ENCODE measurements around the gene NOD2.

Gene NOD2

GRCh38 chr16:50667497-50668367 is 25.7 kb upstream of the NOD2 start:
- in situ Hi-C loops (cut with MboI; ENCODE audit: low pct_unique_long_range_greater_than_20kb, low sequenced_read_pairs), result loop anchor here (25.0 kb wide), 1 partner anchor 280 kb away; no protein-coding TSS in a partner anchor
- peak; percentile 30 for DNase-seq

- DNase-seq, result no peak
- in situ Hi-C loops (cut with MboI; ENCODE audit: low pct_unique_long_range_greater_than_20kb, low sequenced_read_pairs), result loop anchor here (25.0 kb wide), 1 partner anchor 281 kb away; no protein-coding TSS in a partner anchor
Measured at GRCh38 chr16:50668368-50669008, 24.9 kb upstream of the NOD2 start.

- no peak for DNase-seq
- in situ Hi-C loops (cut with MboI; ENCODE audit: low pct_unique_long_range_greater_than_20kb, low sequenced_read_pairs), result loop anchor here (25.0 kb wide), 1 partner anchor 282 kb away; no protein-coding TSS in a partner anchor
Measured at GRCh38 chr16:50669741-50670140, 23.7 kb upstream of the NOD2 start.

- no peak for DNase-seq
Measured at GRCh38 chr16:50670476-50670875, 22.9 kb upstream of the NOD2 start.

GRCh38 chr16:50671644-50672260 is 21.7 kb upstream of the NOD2 start:
- peak; percentile 83 for DNase-seq
- in situ Hi-C loops (cut with MboI; ENCODE audit: low pct_unique_long_range_greater_than_20kb, low sequenced_read_pairs), result loop anchor here (25.0 kb wide), 1 partner anchor 284 kb away; no protein-coding TSS in a partner anchor

More at GRCh38 chr16:50670476-50670875, 22.9 kb upstream of the NOD2 start:
- in situ Hi-C loops (cut with MboI; ENCODE audit: low pct_unique_long_range_greater_than_20kb, low sequenced_read_pairs), result loop anchor here (25.0 kb wide), 1 partner anchor 283 kb away; no protein-coding TSS in a partner anchor

GRCh38 chr16:50673496-50674275 is 19.7 kb upstream of the NOD2 start:
- no peak for DNase-seq
- in situ Hi-C loops (cut with MboI; ENCODE audit: low pct_unique_long_range_greater_than_20kb, low sequenced_read_pairs), result loop anchor here (25.0 kb wide), 1 partner anchor 286 kb away; no protein-coding TSS in a partner anchor

GRCh38 chr16:50674831-50675230 is 18.6 kb upstream of the NOD2 start:
- DNase-seq, result no peak
- in situ Hi-C loops (cut with MboI; ENCODE audit: low pct_unique_long_range_greater_than_20kb, low sequenced_read_pairs), result loop anchor here (25.0 kb wide), 1 partner anchor 288 kb away; no protein-coding TSS in a partner anchor

GRCh38 chr16:50675686-50676610 is 17.5 kb upstream of the NOD2 start:
- in situ Hi-C loops (cut with MboI; ENCODE audit: low pct_unique_long_range_greater_than_20kb, low sequenced_read_pairs), result no loop called here
- no peak for DNase-seq

- no peak for DNase-seq
- in situ Hi-C loops (cut with MboI; ENCODE audit: low pct_unique_long_range_greater_than_20kb, low sequenced_read_pairs), result no loop called here
Measured at GRCh38 chr16:50676684-50677225, 16.7 kb upstream of the NOD2 start.

GRCh38 chr16:50677351-50677750 is 16.1 kb upstream of the NOD2 start:
- in situ Hi-C loops (cut with MboI; ENCODE audit: low pct_unique_long_range_greater_than_20kb, low sequenced_read_pairs), result no loop called here
- DNase-seq, result no peak

- in situ Hi-C loops (cut with MboI; ENCODE audit: low pct_unique_long_range_greater_than_20kb, low sequenced_read_pairs), result no loop called here
- DNase-seq, result no peak
Measured at GRCh38 chr16:50678531-50678930, 14.9 kb upstream of the NOD2 start.

GRCh38 chr16:50679266-50679665 is 14.1 kb upstream of the NOD2 start:
- in situ Hi-C loops (cut with MboI; ENCODE audit: low pct_unique_long_range_greater_than_20kb, low sequenced_read_pairs), result no loop called here
- DNase-seq, result no peak

- DNase-seq, result no peak
- in situ Hi-C loops (cut with MboI; ENCODE audit: low pct_unique_long_range_greater_than_20kb, low sequenced_read_pairs), result no loop called here
Measured at GRCh38 chr16:50679676-50680555, 13.5 kb upstream of the NOD2 start.

- DNase-seq, result no peak
- in situ Hi-C loops (cut with MboI; ENCODE audit: low pct_unique_long_range_greater_than_20kb, low sequenced_read_pairs), result no loop called here
Measured at GRCh38 chr16:50680556-50680893, 12.9 kb upstream of the NOD2 start.

- DNase-seq, result peak; percentile 72
- in situ Hi-C loops (cut with MboI; ENCODE audit: low pct_unique_long_range_greater_than_20kb, low sequenced_read_pairs), result no loop called here
Measured at GRCh38 chr16:50681021-50681885, 12.2 kb upstream of the NOD2 start, which contains the start of gene SNX20. SNX20 (minus strand) TSS chr16:50681312; CDS start chr16:50677526, 3,786 bp downstream.
